Activated CD8-positive, alpha-beta memory T cell treated with anti-CD3 and anti-CD28 coated beads, Interleukin-2, amount 50 U/mL, for 24 hours (primary cell): ENCODE data around the gene GSC2.

Source experiments
- DNase-seq: peaks from one replicate; pipeline ENCODE4 v3.0.0-alpha.2; 2020; ENCODE audit errors: extremely low read depth

Gene GSC2

GRCh38 chr22:19120829-19121630, 29.1 kb downstream of the GSC2 start:
- no peak for DNase-seq

GRCh38 chr22:19119949-19120348, 30.1 kb downstream of the GSC2 start:
- DNase-seq, result no peak

GRCh38 chr22:19118329-19118880, 31.7 kb downstream of the GSC2 start:
- DNase-seq, result no peak

- no peak for DNase-seq
Measured at GRCh38 chr22:19117111-19117512, 33.0 kb downstream of the GSC2 start.

- no peak for DNase-seq
Measured at GRCh38 chr22:19115628-19116027, 34.5 kb downstream of the GSC2 start.

GRCh38 chr22:19114984-19115552, 35.0 kb downstream of the GSC2 start:
- DNase-seq, result no peak

- DNase-seq, result no peak
Measured at GRCh38 chr22:19113429-19113828, 36.7 kb downstream of the GSC2 start.

- no peak for DNase-seq
Measured at GRCh38 chr22:19111584-19111983, 38.5 kb downstream of the GSC2 start.

GRCh38 chr22:19111140-19111539, 39.0 kb downstream of the GSC2 start:
- DNase-seq, result no peak

- no peak for DNase-seq
Measured at GRCh38 chr22:19110646-19111045, 39.4 kb downstream of the GSC2 start.

GRCh38 chr22:19110064-19110458, 40.0 kb downstream of the GSC2 start:
- no peak for DNase-seq

- DNase-seq, result no peak
Measured at GRCh38 chr22:19109198-19110063, 40.7 kb downstream of the GSC2 start.

GRCh38 chr22:19108807-19109197, 41.3 kb downstream of the GSC2 start:
- DNase-seq, result no peak

GRCh38 chr22:19107730-19108074, 42.4 kb downstream of the GSC2 start:
- no peak for DNase-seq

- no peak for DNase-seq
Measured at GRCh38 chr22:19106886-19107729, 43.0 kb downstream of the GSC2 start.

GRCh38 chr22:19105867-19106802, 44.0 kb downstream of the GSC2 start:
- no peak for DNase-seq

GRCh38 chr22:19105456-19105855, 44.6 kb downstream of the GSC2 start:
- no peak for DNase-seq

- no peak for DNase-seq
Measured at GRCh38 chr22:19103880-19104821, 45.9 kb downstream of the GSC2 start.

- no peak for DNase-seq
Measured at GRCh38 chr22:19098157-19098556, 51.9 kb downstream of the GSC2 start.
